AG10803 (cell line): ENCODE results near the gene SELENOK.

Experiments used
- DNase-seq: peaks from one replicate; pipeline ENCODE4 v3.0.0; 2010; ENCODE audit warnings: low read depth
- H3K4me3 ChIP-seq: 2 replicates; pipeline ENCODE4 v1.5.1; 2011; ENCODE audit warnings: mild to moderate bottlenecking, low read length, control low read depth
- CTCF ChIP-seq: conservative IDR thresholded peaks from 2 replicates; pipeline ENCODE4 v1.5.1; 2011; ENCODE audit warnings: mild to moderate bottlenecking, low read length, control low read depth, inconsistent platforms

Gene SELENOK

GRCh38 chr3:53900666-53901331, 9.1 kb upstream of the SELENOK start:
- DNase-seq: no peak
- TF ChIP-seq CTCF: no peak
- no peak overlapping the region for H3K4me3 ChIP-seq

- H3K4me3 ChIP-seq: no peak overlapping the region
- no peak for DNase-seq
- no peak for TF ChIP-seq CTCF
These were observed 8.1 kb upstream of the SELENOK start for GRCh38 chr3:53899750-53900149.

GRCh38 chr3:53892286-53892637, 603 bp upstream of the SELENOK start:
- peak overlapping the region; percentile 84 for H3K4me3 ChIP-seq
- no peak for TF ChIP-seq CTCF
- no peak for DNase-seq

- DNase-seq: no peak
- no peak for TF ChIP-seq CTCF
- peak overlapping the region; percentile 84 for H3K4me3 ChIP-seq
These were observed 758 bp downstream of the SELENOK start for GRCh38 chr3:53890726-53891475.

GRCh38 chr3:53888232-53888631, 3.4 kb downstream of the SELENOK start:
- no peak for TF ChIP-seq CTCF
- no peak for DNase-seq
- H3K4me3 ChIP-seq: no peak overlapping the region

- H3K4me3 ChIP-seq: no peak overlapping the region
- DNase-seq: no peak
- TF ChIP-seq CTCF: no peak
These were observed 4.2 kb downstream of the SELENOK start for GRCh38 chr3:53887446-53887845.

- H3K4me3 ChIP-seq: no peak overlapping the region
- TF ChIP-seq CTCF: no peak
- DNase-seq: no peak
These were observed 6.4 kb downstream of the SELENOK start for GRCh38 chr3:53885239-53885638.
